H54 (cell line): ENCODE measurements around the gene PID1.

ENCODE experiments used
- DNase-seq: peaks from one replicate; pipeline ENCODE4 v3.0.0; 2011; ENCODE audit warnings: low spot score, mixed read lengths; ENCODE audit not compliant: insufficient read length
- FAIRE-seq: peaks from 3 replicates; lab custom pipeline; 2011; peaks lifted over from hg19 to GRCh38; lab: Jason Lieb, UNC
- POLR2A ChIP-seq: IDR thresholded peaks from 2 replicates; pipeline ENCODE4 v1.6.1; 2011; ENCODE audit warnings: low read depth, mild to moderate bottlenecking, low read length

PID1 gene, protein sequence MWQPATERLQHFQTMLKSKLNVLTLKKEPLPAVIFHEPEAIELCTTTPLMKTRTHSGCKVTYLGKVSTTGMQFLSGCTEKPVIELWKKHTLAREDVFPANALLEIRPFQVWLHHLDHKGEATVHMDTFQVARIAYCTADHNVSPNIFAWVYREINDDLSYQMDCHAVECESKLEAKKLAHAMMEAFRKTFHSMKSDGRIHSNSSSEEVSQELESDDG

DNA sequence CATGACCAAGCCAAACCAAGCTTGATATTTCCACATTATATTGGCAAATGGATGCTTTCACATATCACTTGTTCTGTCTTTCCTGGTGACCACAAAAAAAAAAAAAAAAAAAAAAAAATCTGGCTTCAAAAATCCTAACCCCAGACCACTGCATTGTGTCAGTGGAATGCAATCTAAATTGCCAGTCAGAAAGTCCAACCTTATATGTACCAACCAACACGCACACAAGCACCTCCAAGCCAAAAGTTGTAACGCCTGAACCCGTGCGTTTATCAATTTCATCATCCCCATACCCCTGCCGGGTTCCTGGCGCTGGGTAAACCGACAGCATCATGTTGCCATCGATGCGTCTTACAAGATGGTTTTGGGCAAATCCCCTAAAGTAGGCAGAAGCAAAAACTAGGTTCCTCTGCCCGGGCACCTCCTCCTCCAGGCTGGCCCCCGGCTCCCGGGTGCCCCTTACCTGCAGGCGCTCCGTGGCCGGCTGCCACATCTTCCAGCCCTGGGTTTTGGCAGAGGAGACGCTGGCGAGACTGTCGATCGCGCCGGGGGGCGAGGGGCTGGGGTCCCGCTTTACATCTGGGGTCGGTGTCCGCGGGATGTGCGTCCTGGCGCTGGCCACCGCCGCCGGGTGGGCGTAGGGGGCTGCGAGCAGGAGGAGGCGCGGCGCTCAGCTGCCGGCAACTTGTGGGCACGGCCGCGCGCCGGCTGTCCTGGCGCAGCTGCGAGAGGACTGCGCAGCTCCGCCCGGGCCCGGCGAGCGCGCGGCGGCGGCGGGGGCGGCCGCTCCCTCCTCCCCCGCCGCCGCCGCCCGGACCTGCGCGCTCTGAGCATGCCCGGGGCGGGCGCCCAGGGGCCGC lies at the start of gene PID1:
Gene PID1, minus strand, starts transcription at position 737 of the 860 bp plus-strand sequence. Its CDS starts 244 bp downstream, at position 493.
- DNase-seq: peak; percentile 71

DNA sequence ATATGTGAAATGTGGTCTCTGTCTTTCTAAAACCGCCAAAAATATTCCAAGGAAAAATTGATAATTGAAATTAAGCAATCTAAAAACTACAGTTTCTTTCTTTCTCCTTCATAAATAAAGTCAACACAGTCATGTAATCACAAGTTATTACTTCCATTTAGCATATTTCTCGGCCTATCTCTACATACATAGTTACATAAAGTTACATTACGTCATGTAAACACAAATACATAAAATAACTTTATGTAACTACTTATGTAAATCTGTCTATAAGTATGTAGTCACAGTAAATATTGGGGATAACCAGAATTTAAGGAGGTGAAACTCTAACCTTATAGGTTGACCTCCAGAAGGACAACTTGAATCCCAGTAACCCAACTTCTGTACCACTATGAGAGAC lies 48.5 kb upstream of the PID1 start:
- DNase-seq: no peak
- no peak for FAIRE-seq
- no peak for TF ChIP-seq POLR2A

More for the DNA sequence above, at the start of gene PID1:
- TF ChIP-seq POLR2A: peak; percentile 63
- no peak for FAIRE-seq

DNA sequence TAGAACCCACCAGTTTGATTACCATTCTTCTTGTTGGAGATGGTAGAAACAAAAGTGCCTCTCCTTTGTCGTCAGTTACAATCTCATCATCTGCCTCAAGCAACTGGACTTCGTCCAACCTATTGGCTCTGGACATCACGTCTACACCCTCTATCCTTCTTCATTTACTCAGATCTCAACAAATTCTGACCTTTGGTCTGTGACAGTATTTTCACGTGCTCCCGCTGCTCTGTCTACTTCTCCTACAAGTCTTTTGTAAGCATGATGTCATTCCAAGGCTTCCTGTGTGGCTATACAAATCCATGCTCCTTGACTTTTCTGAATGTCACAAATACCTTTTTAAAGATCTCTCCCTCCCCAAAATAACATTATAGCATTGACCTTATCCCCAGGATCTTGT lies 43.0 kb upstream of the PID1 start:
- DNase-seq (no peak), FAIRE-seq (no peak)
- no peak for TF ChIP-seq POLR2A

DNA sequence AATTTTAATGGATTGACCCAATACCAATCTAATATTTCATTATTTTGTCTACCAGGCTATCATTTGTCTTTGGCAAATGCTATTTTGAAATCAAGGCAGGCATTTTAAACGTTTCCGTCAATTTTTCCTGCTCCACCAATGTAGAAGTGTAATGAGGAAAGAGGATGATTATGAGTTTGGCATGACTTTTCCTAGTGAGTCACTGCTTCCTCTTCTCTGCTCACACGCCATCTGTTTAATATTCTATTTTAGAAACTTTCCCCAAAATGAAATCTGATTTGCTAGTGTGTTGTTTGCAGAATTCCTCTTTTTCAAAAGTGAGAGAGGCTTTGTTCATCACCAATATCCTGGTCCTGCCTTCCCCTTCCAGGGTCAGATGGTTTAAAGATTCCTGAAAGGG lies 42.5 kb upstream of the PID1 start:
- TF ChIP-seq POLR2A: no peak
- DNase-seq (no peak), FAIRE-seq (no peak)

DNA sequence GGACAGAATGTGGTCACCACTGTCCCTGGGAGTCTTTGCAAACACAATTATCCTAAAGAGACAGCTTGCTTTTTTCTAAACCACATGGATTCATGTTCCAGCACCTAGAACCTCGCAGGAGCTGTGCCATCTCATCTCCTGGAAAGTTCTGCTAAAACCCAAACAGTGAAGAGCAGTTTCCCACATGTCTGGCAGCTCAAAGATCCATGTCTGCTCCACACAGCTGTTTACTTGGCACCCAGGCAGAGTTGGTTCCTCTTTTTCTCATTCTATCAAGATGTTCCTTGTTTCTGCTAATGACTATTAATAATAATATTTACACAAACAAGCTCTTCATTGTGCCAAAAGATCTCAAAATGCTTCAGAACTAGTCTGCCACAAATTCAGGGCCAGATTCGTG lies 30.1 kb upstream of the PID1 start:
- TF ChIP-seq POLR2A: no peak
- DNase-seq (no peak), FAIRE-seq (no peak)

DNA sequence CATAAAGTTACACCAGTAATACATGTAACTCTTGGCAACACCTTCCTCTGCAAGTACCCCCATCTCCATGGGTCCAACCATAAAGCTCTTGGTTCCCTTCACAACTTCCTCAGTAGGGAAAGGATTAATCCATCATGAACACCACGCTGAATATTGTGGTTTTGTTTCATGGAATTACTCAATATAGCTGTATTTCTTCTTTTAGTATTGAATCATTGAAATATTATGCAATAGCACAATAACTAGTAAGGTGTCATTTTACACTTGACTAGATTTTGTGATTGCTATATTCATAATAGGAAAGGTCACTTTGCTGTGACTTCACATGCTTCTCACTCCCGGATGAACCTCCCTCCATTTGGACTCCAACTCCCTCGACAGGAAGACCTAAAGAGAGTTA lies 29.7 kb upstream of the PID1 start:
- FAIRE-seq: no peak
- no peak for TF ChIP-seq POLR2A
- no peak for DNase-seq

DNA sequence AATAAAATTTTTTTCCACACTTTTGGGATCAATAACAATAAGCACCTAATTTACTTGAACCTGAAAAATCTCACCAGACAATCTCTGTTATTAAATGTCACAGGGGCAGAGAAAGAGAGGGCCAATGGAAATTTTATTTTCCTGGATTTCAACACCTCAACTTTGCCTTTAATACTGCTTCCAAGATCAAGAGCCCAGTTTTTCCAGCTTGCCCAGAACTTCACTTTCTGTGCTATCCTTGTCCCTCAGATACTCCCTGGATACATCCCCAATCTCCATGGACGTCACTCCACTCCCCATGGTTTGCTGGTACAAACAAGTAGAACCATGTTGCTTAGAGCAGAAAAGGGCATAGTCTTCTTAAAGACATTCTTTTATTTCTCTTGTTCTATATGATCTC lies 29.3 kb upstream of the PID1 start:
- no peak for DNase-seq
- no peak for FAIRE-seq
- no peak for TF ChIP-seq POLR2A

DNA sequence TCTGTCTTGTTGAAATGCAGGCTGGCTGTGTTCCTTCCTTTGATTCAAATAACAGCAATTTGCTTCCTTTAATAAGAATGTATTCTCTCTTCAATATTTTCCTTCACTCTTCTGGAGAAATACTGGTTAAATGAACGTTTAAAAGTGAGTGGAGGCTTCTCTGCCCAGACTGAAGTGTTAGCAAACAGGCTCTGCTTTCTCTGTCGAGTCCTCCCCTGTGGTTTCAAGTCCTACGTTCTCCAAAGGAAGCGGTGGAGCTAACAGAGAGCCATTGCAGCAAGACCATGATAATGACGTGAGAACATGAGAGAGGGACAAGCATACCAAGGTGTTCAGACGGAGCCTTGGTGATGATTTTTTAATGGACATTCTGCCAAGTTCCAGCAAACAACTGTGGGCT lies 26.2 kb upstream of the PID1 start:
- no peak for TF ChIP-seq POLR2A
- FAIRE-seq (no peak), DNase-seq (no peak)

DNA sequence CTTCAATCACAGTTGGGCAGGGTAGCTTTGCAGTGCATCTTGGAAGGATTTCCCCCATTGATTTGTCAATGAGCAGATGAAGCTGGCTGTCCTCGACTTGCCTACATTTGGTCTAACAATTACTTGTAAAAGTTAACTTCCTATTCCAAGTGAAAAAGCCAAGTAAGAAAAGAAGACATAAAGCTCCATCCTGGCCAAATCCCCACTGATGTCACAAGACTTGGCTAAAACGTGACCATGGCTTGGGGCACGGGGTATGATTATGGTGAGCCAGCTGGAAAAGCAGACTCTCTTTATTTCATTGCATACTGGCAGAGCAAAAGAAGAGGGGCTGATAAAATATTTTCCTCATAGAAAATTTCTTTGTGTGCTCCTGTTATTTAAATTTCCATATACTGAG lies 25.4 kb upstream of the PID1 start:
- no peak for FAIRE-seq
- no peak for TF ChIP-seq POLR2A
- DNase-seq: no peak

DNA sequence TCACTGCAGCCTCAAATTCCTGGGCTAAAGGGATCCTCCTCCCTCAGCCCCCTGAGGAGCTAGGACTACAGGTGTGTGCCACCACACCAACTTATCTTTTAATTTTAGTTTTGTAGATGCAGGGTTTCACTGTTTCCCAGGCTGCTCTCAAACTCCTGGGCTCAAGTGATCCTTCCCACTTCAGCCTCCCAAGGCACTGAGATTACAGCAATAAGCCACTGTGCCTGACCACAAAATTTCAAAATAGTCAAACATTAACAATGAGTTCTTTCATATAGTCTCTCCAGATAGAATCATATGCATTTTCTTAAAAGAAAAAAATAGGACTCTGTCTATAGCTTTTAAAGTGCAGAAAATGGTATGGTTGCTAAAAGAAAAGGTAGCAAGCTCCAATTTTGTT lies 24.9 kb upstream of the PID1 start:
- TF ChIP-seq POLR2A: no peak
- DNase-seq (no peak), FAIRE-seq (no peak)

DNA sequence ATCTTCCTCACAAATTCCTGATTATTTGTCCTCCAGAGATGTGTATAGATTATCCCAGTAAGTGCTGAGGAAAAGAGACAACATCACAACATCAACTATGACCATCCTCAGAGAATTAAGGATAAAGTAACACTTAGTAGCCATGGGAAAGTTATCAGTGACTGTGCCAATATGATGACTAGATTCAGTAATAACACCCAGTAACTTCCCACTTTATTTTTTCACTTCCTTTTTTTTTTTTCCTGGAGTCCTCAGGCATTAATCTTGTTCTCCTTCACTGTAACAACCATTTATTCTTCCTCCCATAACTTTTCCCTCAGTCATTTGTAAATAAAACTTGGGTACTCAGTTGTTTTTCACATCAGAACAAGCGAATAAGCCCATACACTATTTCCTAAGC lies 16.7 kb upstream of the PID1 start:
- TF ChIP-seq POLR2A: no peak
- DNase-seq (no peak), FAIRE-seq (no peak)

DNA sequence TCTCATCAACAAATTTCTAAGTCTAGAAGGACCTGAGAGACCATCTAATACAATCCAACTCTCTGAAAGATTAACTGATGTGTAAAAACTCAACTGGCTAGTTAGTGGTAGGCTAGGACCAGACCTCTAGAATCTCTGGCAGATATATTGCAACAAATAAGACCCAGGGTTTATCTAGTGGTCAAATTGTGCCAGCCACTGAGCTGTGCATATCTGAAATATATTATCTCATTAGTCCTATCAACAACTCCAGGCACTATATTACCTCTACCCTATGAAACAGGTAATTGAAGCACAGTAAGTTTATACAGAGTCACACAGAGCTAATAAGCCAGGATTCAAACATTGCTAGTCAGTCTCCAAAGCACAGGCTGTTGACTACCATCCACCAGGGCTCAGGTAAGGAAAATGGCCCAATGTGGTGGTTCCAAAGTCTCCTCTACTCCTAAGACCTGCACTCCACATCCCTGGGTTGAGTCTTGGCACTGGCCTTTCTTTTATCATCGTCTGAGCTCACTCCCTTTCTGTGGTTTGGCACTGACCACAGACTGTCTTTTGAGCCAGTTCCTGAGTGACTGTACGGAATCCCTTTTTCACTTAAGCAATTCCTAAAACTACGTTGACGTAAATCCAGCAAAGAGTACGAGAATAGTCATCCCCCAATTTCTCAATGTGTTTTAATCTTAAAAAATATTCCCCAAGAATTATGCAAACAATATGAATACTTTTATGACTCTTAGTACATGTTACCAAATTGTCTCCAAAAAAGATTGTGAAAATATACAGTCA lies 11.9 kb upstream of the PID1 start:
- DNase-seq (peak; percentile 55), FAIRE-seq (peak; percentile 97)
- no peak for TF ChIP-seq POLR2A

DNA sequence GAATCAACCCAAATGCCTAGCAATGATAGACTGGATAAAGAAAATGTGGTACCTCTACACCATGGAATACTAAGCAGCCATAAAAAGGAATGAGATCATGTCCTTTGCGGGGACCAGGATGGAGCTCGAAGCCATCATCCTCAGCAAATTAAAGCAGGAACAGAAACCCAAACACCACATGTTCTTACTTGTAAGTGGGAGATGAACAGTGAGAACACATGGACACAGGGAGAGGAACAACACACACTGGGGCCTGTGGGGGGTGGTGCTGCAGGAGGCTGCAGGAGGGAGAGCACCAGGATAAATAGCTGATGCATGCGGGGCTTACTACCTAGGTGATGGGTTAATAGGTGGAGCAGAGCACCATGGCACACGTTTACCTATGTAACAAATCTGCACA lies 8.4 kb upstream of the PID1 start:
- FAIRE-seq (no peak), DNase-seq (no peak)
- no peak for TF ChIP-seq POLR2A

DNA sequence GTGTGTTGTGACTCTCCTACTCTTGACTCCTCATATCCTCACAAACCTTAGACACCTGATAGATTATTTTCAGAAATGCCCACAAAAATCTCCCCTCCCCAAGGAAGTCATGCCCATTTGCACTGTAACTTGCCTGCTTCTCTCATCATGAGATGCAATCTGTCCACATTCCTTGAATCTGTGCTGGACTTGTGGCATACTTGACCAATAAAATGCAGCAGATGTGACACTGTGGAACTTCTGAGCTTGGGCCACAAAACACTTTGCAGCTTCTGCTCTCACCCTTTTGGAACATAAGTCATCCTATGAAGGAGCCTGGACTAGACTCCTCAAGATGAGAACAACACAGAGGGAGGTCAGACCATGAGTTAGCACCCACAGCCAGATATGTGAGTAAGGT lies 4.4 kb upstream of the PID1 start:
- FAIRE-seq: no peak
- DNase-seq: no peak
- no peak for TF ChIP-seq POLR2A

DNA sequence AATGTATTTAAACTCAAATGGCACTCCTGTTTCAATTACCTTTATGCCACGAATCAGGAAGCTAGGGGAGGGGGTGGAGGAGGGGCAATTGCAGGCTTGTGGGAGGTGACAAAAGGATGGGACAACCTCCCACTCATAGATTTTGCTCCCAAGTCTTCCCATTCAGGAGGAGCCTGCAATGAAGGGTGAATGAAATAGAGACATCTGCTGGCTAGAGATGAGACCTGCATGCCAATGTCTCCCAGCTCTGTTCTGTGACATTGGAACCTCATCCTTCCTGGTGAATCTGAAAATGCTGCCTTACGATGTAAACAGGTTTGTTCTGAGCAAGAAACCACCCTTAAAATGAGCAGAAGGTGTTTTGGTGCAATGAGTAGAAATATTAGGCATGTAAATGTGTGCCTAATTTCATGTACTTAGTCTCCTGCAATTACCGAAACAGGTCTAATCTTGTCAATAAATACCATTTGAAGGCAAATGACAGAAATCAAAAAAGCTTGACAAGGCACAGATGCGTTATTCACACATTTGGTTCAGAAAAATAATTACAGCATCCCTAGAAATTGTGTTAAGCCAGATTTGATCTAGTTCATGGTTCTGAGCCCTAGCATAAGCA lies 2.7 kb upstream of the PID1 start:
- DNase-seq: peak; percentile 67
- peak; percentile 98 for FAIRE-seq
- no peak for TF ChIP-seq POLR2A
